Mammary epithelial cell (primary cell): ENCODE data around the gene MAB21L4.

Experiments used
- EZH2 ChIP-seq: IDR thresholded peaks from 2 replicates; pipeline ENCODE4 v1.6.1; 2012; ENCODE audit warnings: low read length, inconsistent platforms, borderline replicate concordance
- TF ChIP-seq, protein P1 (sequence below), 2 donors: IDR thresholded peaks in 1 of 2; conservative IDR thresholded peaks in 1 of 2; 2 replicates each; pipeline ENCODE4 v1.5.1; 2011 to 2012; ENCODE audit warnings: inconsistent platforms in 2 of 2, low read length in 2 of 2, mild to moderate bottlenecking in 2 of 2, control low read depth in 1 of 2, low read depth in 1 of 2; ENCODE audit not compliant: insufficient read depth in 1 of 2; ENCODE audit errors: extremely low read depth in 1 of 2

DNA sequence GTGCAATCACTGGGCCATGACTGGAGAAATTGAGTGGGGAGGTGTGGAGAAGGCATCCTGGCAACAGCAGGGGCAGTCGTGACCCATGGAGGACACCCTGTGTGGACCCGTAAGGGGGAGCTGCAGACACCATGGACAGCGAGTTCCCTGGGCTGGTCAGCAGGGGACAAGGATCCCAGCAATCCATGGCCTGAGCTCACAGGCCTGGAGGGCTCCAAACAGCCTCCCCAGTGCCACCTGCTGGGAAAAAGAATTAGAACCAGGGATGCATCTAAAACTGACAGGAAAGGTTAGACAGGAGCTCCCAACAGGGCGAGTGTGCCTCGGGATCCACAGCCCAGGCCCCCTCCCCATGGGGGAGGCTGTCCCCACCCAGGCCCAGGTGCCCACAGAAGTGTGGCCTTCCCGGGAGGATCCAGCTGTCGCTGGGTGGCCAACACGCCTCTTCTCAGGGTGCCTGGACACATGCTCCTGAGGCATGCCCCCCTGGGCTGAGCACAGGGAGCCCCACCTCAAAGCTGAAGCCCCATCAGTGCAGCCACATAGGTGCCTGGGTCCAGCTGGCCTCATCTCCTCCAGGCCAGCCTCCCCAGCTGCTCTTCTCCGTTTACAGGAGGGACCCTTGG lies 55.4 kb downstream of the MAB21L4 start:
- TF ChIP-seq, protein P1, sequence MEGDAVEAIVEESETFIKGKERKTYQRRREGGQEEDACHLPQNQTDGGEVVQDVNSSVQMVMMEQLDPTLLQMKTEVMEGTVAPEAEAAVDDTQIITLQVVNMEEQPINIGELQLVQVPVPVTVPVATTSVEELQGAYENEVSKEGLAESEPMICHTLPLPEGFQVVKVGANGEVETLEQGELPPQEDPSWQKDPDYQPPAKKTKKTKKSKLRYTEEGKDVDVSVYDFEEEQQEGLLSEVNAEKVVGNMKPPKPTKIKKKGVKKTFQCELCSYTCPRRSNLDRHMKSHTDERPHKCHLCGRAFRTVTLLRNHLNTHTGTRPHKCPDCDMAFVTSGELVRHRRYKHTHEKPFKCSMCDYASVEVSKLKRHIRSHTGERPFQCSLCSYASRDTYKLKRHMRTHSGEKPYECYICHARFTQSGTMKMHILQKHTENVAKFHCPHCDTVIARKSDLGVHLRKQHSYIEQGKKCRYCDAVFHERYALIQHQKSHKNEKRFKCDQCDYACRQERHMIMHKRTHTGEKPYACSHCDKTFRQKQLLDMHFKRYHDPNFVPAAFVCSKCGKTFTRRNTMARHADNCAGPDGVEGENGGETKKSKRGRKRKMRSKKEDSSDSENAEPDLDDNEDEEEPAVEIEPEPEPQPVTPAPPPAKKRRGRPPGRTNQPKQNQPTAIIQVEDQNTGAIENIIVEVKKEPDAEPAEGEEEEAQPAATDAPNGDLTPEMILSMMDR (conservative IDR thresholded peaks at IDR 0.05 in 1 of 2, IDR thresholded peaks at IDR 0.05 in 1 of 2; ENCODE audit: extremely low read depth in 1 of 2, insufficient read depth in 1 of 2, low read depth in 1 of 2, low read length in 2 of 2): peak; percentile 58 to 76
- no peak for TF ChIP-seq EZH2
